ENCODE measurements around the gene TASP1. TPM values are rescaled to one million over a fixed set of nuclear protein-coding genes. Genes with fewer than 3 reads are reported as not detected.

Gene TASP1
- total RNA-seq, 1 experiment from 2014 or later: 9.5 TPM

DNA sequence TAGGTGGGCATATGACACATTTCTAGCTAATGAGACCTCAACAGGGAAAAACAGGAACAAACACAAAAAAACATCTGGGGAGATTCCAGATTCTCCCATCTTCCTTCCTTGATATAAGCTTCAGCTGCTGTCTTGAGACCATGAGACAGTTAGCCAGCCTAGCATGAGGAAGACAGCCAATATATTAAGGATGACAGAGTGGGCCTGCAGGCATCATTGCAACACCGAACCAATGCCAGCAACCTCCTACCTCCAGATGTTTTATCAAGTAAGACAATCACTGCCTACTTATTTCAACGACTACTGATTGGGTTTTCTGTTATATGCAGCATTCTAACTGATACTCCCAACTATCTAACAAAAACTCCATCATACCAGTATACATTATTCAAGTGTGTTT, 298.6 kb downstream of the TASP1 start:
- H3K4me3 Mint-ChIP-seq: no peak overlapping the region
- DNase-seq: no peak
- WGBS (ENCODE audit: extremely low coverage, insufficient read length, low lambda C conversion rate): no CpG with 5 or more reads among the region's 2 CpGs

More for the DNA sequence above, 298.6 kb downstream of the TASP1 start:
- Histone ChIP-seq H3K18ac (ENCODE audit: insufficient read length, low read depth, low read length) (no peak overlapping the region), H3K23me2 (ENCODE audit: insufficient read length, low read depth, low read length, poor library complexity, severe bottlenecking) (no peaks in the 10 kb centered on the region), H3K4ac (ENCODE audit: low read depth, low read length) (no peak overlapping the region), H3K9me3 (ENCODE audit: control insufficient read depth, low read depth, low read length) (no peaks in the 10 kb centered on the region), H2AFZ (ENCODE audit: low read length) (no peak overlapping the region), H3K4me1 (ENCODE audit: insufficient read depth, low read length) (peaks cover 4% of the 10 kb centered on the region; the same call in 1 of the 2 replicates), H3K27ac (ENCODE audit: insufficient read length, low read depth, low read length) (no peak overlapping the region), H3K79me1 (ENCODE audit: insufficient read depth, low read depth, low read length, poor library complexity, severe bottlenecking) (no peaks in the 10 kb centered on the region), H3K56ac (ENCODE audit: insufficient read length, low read depth, low read length) (no peak overlapping the region), H2AK5ac (ENCODE audit: insufficient read length, low read length) (no peak overlapping the region), H3K27me3 (ENCODE audit: insufficient read depth, low read length) (no peaks in the 10 kb centered on the region), H3K79me2 (ENCODE audit: insufficient read depth, low read length) (no peaks in the 10 kb centered on the region), H2BK5ac (ENCODE audit: insufficient read length, low read length) (no peak overlapping the region), H3K23ac (ENCODE audit: insufficient read length, low read depth, low read length) (no peak overlapping the region), H3K4me2 (ENCODE audit: insufficient read depth, insufficient read length, low read length) (no peak overlapping the region), H4K5ac (ENCODE audit: insufficient read length, low read depth, low read length) (no peak overlapping the region), H2BK20ac (ENCODE audit: low read depth, low read length, poor library complexity, severe bottlenecking) (no peak overlapping the region), H2BK15ac (ENCODE audit: low read depth, low read length) (no peak overlapping the region), H3K9ac (ENCODE audit: extremely low read depth, insufficient read length, low read length) (no peak overlapping the region), H4K8ac (replicated peaks; ENCODE audit: insufficient read length, low read depth, low read length) (no peak overlapping the region), H4K20me1 (ENCODE audit: control insufficient read depth, insufficient read depth, insufficient read length) (no peaks in the 10 kb centered on the region), H2BK12ac (ENCODE audit: insufficient read length, low read depth, low read length) (no peak overlapping the region), H4K91ac (ENCODE audit: insufficient read length, low read depth, low read length) (no peak overlapping the region), H3T11ph (ENCODE audit: low read length) (no peak overlapping the region), H2BK120ac (ENCODE audit: low read depth, low read length, poor library complexity, severe bottlenecking) (no peak overlapping the region), H3K14ac (ENCODE audit: insufficient read depth, low read length) (no peak overlapping the region)
- TF ChIP-seq CTCF (conservative IDR thresholded peaks at IDR 0.05): no peak
- no peaks in the 10 kb centered on the region; a peak in 2 of 7 replicates for H3K36me3 Mint-ChIP-seq (ENCODE audit: insufficient read depth in 1 of 3, low read depth in 3 of 3)
- no peaks in the 10 kb centered on the region; the same call in 1 of the 2 replicates for H3K27me3 Mint-ChIP-seq (ENCODE audit: low read depth)
- no peak overlapping the region for H3K27ac Mint-ChIP-seq
- H3K4me1 Mint-ChIP-seq: peaks cover 3 to 15% of the 10 kb centered on the region in 2 experiments
- H3K9me3 Mint-ChIP-seq: no peaks in the 10 kb centered on the region; a peak in 1 of 5 replicates

Other genes with a start within 250 kb of the TASP1 start
- 35.4 and 36.9 TPM in 2 replicates for gene ESF1, start 146.0 kb upstream of the TASP1 start, total RNA-seq (2021)
- gene NDUFAF5, start 146.1 kb upstream of the TASP1 start, total RNA-seq (2021): 35.9 and 40.2 TPM in 2 replicates

Data from H9 (cell line).